ENCODE data around the gene RALGPS1.
A peak's percentile ranks its signal among the peaks of the same experiment; 100 is the strongest.

Gene RALGPS1

DNA sequence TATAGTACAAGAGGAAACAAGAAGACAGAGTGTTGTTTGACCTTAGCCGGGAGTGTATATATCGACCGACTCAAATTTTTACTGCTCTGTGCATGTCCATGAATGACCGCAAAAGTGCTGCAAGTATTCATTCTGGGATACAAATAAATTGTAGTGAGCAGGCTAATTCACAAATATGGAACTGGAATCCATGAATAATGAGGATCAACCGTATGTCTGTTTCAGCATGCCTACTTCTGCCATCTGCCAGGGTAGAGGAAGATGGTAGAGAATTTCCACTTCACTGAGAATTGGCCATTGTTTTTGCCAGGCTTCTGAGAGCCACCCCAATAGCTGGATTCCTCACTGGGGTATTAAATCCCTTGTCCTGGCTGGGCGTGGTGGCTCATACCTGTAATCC is 8.5 kb upstream of the RALGPS1 start:
- DNase-seq (ENCODE audit: low read depth): no peak

DNA sequence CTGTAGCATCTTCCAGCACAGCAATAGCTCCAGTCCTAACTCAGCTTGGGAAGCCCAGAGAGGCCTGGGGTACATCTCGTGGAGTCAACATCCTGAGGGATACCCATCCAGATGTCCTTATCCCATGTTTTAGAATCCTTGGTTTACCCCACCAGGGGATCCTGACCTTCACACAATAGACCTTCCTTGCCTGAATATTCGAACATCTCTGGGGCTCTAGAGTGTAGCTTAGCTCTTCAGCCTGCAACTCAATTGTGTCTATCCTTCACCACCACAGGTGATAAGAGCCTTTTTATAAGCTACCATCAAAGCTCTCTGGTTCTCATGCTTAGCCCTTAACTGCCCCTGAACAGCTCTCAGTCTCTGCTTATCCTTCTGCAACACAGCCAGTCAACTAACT is 7.5 kb upstream of the RALGPS1 start:
- DNase-seq (ENCODE audit: low read depth): no peak

DNA sequence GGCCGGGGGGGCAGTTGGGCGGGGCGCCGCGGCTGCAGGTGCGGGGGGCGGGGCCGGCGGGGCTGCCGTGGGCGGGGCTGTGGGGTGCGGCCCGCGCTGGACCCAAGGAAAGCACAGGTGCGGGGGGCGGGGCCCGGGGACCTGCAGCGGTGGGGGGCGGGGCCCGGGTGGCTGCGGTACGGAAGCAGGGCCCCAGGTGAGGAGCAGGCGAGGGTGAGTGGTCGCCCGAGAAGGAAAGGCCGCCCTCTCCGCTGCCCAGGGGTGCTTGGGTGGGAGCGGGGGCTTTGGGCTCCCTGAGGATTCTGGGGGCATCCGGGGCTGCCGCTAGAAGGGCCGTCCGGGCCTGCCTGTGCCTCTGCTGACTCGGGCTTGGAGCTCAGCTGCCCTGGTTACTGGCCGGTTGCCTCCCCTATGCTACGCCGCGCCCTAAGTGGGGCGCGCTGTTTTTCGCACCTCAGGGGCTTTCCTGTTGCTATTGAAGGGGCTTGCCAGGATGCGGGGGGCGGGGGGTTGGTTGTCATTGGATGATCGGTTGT is 767 bp downstream of the RALGPS1 start:
- DNase-seq (ENCODE audit: low read depth): no peak

DNA sequence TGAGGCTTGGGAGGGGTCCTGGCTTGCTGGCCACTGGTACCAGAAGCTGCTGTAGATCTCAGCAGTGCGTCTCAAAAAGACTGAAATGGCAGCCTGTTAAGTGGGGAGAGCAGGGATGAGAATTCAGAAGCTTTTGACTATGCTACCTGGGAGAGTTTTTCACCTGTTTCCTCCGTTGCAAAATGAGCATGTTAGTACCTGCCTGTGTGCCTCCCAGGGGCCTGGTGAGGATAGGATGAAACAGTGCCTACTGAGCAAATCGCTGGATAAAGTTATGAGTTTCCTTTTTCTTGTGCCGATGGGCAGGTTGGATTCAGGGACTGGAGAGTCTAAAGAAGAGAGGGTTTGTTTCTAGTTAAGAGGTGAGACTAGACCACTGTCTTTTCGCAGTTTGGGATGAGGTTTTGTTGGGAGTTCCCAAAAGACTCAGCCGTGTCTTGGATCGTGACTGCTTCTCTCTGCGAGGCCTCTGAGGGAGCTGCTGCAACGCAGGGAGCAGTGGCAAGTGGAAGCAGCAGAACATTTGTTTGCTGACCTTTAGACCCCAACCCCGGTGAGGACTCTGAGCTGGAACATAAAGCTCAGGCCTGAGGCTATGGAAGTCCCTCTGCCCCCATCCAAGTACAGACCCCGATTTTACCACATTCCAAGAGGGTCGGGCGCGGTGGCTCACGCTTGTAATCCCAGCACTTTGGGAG is 1.4 kb downstream of the RALGPS1 start:
- DNase-seq (ENCODE audit: low read depth): no peak

DNA sequence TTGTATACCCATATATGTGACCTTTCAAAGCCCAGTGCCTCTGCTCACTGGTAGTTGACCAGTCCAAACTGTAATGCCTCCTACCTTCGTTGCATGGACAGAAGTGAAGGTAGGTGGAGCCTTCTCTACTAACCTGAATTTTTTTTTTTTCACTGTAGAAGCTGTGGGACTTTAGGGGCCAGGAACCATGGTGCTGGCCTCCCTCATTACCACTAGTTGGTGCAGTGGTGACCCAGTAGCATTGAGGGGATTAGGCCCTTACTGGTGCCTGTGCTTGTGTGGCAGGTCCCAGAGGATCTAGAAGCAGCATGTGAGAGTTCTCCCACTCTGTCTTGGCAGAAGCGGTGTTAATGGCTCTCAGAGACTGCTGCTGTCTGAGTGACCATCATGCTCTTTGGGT is 2.3 kb downstream of the RALGPS1 start:
- no peak for DNase-seq (ENCODE audit: low read depth)

DNA sequence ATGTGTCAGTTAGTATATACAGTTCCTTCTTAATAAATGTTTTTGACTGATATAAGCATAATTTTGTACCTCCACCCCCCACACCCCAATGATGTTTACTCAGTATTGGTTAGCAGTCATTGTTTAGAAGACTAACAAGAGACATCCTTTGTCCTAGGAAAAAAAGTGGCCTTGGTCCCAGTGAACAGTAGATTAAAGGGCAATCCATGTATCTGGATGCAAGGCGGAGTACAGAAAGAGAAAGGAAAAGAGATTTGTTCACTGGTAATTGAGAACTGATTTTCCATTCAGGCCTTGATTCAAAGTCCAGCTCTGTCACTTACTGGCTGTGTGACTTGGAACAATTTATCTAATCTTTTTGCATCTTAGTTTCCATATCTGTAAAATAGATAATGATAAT is 4.6 kb downstream of the RALGPS1 start:
- no peak for DNase-seq (ENCODE audit: low read depth)

DNA sequence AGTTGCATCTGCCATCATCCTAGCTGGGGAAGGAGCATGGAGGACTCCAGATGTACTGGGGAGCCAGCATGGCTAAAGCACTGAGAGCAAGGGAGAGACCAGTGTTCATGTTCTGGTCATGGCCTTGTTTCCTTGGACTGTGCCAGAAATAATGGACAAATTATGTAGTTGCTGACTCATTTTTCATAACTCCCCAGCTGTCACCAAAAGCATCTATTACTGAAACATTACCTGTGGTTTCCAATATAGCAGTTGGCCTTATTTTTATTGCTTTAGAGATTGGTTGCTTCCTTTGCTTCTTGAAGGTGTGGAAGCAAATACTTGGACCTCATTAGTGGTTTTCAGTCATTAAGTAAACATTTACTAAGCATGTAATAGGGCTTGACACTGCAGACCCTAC is 11.3 kb downstream of the RALGPS1 start:
- DNase-seq (ENCODE audit: low read depth): no peak

DNA sequence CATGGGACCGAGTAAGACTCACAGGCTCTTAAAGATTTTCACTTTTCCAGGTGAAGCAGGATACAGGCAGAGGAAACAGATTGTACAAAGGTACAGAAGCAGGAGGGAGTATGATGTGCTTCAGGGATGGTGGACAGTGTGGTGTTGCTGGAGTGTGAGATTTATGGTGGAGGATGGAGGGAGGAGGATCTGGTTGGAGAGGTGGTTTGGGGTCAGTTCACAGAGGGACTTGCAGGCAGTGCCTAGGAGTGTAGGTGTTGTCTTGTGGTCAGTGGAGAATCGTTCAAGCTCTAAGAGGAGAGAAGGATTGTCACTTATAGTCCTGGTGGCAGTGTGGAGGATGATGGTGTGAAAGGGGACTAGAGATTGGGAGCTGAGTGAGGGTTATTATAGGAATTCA is 11.8 kb downstream of the RALGPS1 start:
- no peak for DNase-seq (ENCODE audit: low read depth)

DNA sequence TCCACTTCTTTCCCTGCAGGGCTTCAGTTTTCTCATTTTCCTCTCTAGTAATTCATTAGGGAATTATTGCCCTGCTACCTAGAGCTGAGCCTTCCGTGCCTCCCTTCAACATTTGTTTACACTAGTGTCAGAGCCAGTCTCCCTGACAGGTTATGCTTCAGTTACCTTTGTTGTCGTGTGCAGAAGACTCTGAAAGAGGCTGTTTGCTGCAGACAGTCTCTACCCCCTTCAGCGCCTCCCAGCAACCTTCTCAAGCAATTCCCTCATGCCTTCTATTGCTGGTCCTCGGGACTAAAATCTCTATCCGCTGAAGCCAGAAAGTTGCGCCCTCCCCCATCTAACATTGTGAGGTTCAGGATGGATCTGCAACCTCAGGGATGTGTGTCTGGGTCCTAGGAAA is 12.8 kb downstream of the RALGPS1 start:
- no peak for DNase-seq (ENCODE audit: low read depth)

DNA sequence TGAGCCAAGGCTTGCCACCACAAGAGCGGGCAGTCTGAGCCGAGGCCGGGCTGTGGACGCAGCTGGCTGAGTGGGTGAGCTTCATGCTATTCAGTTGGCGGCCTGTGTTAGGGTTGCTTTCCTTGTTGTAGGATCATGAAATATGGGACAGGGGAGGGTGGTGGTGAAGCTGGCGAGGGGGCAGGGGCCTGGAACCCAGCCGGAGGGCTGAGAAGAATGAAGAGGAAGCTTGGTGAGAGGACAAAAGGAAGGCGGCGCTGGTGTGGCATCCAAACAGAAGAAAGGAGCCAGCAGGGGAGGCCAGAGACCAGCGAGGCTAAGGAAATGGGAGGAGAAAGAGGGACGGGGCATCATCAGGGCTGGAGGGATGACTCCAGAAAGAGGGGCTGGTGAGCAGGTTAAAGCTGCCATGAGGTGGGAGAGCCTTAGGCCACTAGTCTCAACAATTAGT is 18.3 kb downstream of the RALGPS1 start:
- no peak for DNase-seq (ENCODE audit: low read depth)

DNA sequence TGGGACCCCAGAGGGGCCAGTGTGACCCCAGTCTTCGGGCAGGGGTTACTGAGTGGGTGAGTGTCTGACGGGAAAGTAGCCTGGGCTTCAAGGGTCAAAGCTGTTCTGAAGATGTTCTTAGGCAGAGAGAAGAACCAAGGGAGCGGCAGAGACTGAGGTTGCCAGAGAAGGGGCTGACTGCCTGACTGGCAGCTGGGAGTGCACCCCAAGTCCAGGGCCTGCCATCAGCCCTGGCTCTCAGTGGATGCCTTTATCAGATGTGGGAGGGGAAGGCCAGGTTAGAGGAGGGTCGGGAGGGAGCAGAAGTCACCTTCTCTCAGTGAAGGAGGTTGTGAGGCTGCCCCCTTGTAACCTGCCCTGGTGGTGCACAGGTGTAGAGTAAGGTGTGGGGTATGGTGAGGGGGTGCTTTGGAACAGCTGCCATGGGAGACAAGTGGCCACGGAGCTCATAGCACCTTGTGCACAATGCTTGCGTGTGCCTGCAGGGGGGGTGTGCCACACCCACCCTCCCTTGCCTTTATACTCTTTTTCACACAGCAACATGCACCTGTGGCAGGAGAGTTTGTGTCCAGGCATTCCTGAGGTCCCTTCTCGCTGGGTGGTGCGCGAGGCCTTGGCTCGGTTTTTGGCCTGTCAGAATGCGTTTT is 18.9 kb downstream of the RALGPS1 start:
- DNase-seq (ENCODE audit: low read depth): no peak

DNA sequence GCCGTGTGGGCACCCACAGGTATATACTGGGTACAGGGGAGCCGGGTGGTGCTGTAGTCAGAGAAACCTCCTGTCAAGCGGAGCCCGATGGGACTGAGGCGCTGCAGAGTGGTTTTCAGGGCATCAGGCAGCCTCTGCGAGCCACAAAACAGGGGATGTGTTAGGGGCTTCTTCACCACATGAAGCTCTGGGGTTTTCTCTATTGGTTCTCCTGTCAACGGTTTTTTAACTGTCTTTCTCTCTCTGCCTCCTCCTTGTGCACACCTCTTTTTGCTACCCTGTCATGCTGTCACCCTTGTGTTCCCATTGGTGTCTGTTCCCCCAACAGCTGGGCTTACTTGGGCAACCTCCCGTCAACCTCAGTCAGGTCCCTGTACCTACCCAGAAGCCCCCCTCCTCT is 19.9 kb downstream of the RALGPS1 start:
- no peak for DNase-seq (ENCODE audit: low read depth)

DNA sequence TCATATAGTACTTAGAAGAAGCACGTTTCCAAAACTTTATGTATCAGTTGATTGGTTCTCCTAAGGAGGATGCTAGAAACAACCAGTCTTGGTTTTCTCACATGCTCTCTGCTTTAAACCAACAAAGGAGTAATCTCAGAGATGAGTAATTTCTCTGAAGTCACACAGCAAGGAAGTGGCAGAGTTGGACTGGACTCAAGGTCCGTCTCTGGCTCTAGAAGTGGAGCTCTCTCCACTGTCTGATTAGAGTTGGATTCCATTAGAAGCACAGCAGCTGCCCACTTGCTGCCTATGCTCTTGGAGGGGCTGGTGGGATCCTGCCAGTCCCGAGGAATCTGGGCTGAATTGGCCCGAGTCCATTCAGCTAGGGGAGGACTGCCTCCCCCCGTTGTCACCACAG is 21.0 kb downstream of the RALGPS1 start:
- peak; percentile 38 for DNase-seq (ENCODE audit: low read depth)

DNA sequence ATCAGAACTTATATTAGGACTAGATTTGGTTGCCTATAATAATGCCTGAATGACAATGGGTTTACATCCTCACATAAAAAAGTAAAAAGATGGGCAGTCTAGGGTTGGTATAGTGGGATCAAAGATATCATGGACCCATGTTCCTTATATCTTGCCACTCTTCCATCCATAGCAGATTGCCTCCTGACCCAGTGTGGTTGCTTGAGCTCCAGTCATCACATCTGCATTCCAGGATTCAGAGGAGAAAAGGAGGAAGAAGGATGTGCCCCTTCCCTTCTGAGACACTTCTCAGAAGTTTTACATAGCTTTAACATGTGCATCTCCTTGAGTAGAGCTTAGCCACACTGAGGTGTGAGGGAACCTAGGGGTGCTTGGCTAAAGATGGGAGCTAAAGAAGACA is 22.9 kb downstream of the RALGPS1 start:
- no peak for DNase-seq (ENCODE audit: low read depth)

DNA sequence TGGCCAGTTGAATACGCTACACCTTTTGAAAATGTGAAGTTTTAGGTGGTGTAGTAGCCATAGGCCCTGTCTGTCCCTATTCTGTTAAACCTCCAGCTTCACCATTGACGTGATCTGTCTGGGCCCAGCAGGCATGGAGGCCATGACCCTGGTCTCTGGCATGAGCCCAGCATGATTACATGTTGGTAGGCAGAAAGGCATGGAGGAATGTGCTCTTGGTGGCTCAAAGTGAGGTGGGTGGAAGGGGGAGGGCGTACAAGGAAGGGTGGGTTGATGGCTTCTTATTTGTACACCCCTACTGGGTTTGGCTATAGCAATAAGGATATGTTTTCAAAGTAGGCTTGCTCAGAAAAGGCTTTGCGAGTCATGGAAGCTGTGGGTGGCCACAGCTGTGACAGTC is 23.7 kb downstream of the RALGPS1 start:
- DNase-seq (ENCODE audit: low read depth): no peak

DNA sequence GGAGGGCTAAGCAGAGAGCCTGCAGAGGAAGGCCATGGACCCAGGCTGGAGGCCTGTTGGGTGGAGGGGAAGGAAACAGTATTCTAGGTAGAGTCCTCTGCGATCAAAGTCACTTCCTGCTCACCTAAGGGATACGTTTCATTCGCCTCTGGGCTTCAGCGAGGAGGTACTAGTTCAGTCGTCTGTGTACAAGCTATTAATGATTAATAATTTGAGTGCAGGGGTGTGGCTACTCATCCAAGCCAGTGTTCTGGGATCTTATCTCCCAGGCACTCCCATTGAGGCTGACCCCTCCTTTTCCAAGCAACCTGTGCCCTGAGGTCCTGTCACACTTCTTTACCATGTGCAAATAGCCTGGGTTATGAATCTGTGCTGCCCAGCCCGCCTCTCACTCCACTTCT is 25.2 kb downstream of the RALGPS1 start:
- DNase-seq (ENCODE audit: low read depth): no peak

DNA sequence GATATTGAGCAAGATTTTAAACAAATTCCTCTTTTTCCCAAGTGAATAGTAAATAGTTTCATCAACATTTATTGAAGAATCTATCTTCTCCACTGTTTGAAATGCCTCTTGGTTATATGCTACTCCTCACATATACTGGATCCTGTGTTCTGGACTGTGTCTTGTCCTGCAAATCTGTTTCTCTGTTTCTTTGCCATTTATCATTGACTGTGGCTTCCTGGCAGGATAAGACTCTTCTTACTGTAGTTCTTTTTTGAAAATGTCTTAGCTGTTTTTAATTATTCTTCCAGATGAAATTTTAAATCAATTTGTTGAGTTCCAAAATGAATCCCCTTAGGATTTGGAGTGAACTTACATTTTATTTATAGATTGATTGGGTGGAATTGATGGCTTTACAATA is 27.8 kb downstream of the RALGPS1 start:
- no peak for DNase-seq (ENCODE audit: low read depth)

DNA sequence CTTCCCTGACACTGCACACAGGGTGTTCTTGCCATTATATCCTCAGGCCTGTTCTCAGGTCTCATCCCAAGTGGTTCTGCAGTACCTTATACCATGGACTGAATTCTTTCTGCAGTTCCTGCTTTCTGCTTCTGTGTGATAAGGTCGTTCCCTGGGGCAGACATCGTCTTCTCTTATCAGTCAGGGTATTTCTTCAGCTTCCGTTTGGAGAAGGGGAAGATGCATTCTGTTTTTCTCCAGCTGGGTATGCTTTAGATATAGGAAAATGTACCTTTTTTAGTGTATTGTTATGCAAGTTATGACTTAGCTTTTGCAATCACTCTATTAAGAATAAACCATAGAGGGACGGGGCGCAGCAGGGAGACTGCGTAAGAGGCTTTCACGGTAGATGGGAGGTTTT is 31.1 kb downstream of the RALGPS1 start:
- no peak for DNase-seq (ENCODE audit: low read depth)

DNA sequence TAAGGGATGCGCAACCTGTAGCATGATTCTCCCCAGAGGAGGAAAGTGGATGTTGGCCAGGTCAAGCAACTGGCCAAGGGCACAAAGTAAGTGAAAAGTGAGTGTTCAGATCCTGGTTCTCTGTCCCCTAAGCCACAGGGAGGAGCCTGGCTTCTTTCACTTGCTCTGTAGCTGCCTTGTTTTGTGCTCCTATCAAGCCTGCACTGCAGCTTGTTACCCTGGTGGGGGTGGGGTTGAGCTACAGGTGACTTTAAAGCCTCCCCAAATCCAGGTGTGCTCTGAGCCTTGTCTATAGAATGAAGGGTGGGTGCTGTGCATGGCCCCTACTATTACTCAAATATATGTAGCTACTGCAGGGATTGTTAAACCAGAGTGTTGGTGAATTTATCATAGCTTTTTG is 32.9 kb downstream of the RALGPS1 start:
- DNase-seq (ENCODE audit: low read depth): no peak

DNA sequence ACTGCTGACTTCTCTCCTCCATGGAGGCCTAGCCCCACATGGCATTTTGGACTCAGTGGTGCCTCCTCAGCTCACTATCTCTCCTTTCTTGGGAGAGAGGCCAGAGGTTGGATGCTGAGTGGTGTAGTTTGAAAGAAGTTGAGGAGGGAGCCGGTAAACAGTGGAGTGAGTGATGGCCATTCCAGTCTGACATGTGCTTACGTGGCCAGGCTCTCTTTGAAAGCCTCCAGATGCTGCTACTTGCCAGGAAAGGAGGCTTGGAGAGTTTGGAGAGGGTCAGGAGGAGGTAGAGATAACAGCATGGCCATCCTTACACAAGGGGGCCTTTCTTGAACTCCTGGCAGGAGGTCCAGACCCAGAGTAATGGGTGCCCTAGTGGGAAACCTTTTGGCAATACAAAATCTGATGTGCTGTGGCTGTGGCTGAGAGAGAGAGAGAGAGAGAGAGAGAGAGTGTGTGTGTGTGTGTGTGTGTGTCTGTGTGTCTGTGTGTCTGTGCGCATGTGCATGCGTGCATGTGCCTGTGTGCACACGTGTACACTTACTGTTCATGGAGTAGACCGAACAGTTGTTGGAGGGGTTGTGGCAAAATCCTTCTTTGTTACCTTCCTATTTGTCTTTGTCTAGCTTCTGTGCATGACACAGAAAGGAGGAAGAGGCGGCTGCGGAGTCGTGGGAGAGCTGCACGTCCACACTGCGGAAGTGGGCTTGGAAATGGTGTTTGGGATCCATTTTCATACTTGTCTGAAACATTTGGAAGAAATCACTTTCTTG is 37.8 kb downstream of the RALGPS1 start:
- DNase-seq (ENCODE audit: low read depth): peak; percentile 22

DNA sequence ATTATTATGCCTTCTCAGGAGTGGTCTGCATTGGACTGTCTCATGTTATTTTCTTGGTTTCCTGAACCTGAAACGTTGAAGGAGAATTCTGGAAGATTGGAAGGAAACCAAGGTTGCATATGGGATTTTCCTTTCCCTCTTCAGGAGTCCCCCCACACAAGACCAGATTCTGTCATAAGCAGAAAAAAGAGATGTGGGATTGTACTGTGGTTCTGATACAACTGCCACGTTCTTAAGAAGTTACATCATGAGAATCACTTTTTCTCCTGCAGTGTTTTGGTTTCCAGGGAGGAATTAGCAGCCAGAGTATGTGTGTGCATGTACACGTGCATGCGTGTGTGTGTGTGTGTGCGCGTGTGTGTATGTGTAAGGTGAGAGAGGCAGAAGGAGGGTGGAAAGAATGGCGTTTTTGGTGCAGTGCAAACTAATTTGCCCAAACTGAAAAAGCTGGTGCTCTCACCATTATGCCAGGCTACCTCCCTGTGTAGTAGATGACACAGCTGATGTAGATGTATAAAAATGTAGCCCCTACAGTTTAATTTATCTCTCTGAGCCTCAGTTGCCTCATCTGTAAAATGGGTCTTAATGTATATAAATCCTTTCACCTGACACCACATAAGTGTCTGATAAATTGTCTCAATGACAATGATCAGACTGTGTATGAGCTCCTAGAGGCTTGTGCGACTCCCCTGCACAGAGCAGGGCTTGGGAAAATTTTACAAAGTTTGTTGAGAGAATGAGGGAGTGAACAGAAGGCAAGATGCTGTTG is 38.6 kb downstream of the RALGPS1 start:
- DNase-seq (ENCODE audit: low read depth): peak; percentile 63

DNA sequence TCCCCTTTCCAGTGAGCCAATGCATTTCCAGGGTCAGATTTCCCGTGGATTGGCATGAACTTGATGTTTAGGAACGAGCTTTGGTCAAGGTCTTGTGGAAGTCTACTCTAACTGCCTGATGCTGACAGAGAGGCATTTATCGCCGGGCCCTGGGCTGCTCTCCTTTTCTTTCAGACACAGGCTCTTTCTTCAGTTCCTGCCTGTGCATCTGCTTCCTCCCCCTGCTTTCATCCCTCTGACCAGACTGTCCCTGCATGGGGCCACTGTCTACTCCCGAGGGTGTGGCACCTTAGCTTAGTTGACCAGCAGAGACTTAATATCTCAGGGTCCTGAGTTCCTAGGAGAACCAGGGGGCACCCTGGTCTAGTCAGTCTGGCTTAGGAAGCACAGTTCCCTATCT is 41.2 kb downstream of the RALGPS1 start:
- DNase-seq (ENCODE audit: low read depth): no peak
